HG03175 (cell line): Measurements from ENCODE around the gene PROM1.

Experiments used
- ATAC-seq: cut with Tn5 transposase; IDR thresholded peaks from one replicate; pipeline ENCODE4 v1.9.1; 2021; ENCODE audit warnings: mild to moderate bottlenecking, moderate library complexity; ENCODE audit not compliant: unreplicated experiment

PROM1 gene

DNA sequence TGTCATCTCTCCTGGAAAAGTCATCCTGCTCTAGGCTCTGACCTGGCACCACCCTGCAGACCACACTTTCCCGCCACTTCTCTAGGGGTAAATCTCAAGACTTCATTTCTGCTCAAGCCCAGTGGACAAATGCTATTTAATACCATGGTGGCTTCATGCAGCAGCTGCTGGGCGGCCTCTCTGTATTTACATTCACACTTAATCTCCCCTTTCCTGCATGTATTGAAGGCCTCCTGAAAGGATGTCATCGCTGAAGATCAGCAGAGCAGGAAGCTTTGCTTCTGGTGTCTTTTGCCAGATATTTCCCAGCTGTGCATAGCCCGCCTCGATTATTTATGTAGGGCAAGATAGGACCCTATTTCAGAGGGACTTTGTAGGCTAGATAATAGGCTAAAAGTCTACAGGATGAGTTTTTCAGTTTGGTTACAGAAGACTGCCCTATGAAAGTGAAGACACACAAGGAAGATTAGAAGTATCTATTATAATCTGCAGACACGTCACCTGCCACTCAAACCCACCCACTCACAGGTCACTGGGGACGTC, 17.2 kb downstream of the PROM1 start:
- ATAC-seq: no peak

DNA sequence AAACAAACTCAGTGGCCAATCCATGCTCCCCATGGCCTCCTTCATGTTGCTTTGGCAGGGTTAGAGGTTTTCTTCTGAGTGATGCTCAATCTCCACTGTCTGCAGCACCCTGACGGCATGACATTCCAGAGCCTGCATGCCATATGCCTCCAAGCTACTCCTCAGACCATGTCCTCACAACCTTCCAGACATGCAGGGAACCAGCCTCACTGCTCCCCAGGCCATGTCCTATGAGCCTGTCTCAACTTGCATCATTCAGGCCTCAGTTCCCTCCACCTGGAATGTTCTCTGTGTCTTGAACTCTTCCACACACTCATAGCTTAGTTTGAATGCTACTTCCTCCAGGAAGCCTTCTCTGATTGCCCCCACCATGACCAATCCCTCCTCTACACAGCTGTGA, 18.8 kb downstream of the PROM1 start:
- ATAC-seq: no peak

DNA sequence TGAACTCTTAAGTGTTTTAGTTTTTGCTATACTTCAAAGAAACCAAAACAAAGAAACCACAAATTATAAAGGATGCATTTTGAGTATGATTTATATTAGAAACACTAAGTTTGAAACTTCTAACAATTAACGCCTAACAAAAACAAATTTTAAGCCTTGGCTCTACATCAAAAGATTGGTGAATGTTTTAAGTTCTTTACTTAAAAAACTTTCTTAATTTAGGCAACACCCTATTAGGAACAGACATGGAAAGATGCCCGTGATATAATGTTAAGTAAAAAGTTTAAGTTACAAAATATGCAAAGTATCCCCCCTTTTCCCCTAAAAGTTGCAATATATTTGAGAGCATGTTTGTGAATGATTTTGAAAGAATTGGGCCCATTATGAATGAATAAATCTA, 21.2 kb downstream of the PROM1 start:
- no peak for ATAC-seq

DNA sequence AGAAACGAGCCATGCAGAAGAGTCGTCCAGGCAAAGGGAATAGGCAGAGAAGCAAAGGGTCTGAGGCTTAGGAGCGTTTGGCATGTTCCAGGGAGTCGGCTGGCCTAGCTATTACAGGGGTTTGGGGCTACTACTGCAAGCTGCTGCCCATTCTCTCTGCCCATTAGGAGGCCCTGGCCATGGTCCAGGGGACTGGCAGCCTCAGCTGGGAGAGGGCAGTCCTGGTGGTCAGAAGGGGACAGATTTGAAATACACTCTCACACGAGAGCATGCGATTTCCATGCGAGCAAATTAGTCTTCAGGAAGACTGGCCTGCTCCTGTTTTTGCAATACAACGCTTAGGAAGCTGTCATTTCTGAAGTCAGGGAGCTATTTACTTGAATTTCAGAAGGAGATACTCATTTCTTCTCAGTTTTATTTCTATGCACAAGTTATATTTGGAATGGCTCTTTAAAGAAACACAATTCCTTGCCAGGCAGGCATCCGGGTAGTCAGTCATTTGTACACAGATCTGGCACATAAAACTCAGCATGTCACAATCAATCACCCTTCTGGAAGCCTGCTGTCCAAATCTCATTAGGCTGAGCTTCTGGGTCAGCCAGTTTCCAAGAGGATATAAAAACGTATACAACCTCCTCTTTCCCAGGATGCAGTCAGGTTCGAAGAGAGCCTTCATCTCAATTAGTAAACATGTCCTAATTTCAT, 27.0 kb downstream of the PROM1 start:
- no peak for ATAC-seq

DNA sequence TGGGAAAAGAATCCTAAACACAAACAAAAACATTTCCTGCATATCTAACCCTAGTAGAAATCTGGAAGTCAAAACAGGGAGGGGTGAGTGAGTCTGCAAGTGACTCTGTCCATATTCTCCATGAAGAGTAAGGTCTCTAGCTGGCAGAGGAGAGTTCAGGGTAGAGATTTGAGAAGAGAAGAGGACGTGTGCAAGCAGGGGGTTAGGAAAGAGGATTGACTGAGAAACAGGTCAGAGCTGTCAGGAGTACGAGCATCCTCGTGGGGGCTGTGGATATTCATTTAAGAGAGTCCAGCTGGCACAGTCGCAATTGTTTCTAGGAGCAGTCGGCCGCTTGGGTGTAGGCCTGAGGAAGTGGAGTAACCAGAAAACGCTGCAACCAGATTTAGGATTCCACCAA, 27.9 kb downstream of the PROM1 start:
- no peak for ATAC-seq

DNA sequence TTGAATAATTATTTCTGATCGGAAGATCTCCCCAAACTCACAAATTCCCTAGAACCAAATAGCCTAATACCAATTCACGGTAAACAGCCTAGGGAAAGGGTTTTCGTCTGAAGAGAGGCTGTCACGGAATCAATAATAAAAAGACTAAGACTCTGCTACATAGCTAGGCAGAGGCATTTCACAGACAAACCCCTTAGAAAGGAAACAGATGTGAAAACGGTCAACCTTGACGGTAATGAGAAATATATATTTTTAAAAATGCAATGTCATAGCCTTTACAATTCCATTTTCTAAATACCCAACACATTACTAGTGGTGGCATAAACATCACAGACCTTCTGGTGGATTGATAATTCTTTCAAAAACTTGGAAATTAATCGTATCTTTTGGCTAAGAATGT, 28.4 kb downstream of the PROM1 start:
- ATAC-seq: no peak

DNA sequence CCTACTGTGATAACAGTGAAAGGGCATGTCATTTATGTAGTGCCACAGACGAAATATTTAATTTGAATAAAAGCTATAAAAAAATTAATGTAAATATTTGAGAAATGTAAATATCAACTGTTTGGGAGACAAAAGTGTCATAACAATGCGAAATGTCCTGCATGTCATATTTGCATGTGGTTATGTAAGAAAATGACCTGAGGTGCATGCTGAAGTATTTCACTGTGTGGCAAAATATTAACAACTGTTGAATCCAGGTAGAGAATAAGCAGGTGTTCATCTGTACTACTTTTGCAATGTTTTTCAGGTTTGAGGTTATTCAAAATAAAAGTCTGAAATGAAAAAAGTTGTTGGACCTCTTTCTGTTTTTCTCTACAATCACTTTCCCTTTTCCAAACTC, 30.9 kb downstream of the PROM1 start:
- no peak for ATAC-seq

DNA sequence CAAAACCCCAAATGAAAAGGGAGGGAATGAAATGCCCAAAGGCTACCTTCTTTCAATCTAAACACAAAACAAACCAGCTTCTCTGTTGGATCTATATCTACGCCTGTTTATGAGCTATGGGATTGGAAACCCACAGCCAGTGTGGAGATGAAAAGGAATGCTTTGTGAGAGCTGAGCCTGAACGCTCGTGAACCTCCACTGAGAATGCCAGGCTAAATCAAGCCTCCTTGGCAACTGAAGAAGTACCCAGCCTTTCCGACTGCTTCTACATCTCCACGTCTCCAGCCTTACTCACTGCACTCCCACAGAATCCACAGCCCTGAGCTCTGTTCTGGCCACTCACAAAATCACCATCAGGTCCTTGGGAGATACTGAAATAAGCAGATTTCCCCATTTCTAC, 31.8 kb downstream of the PROM1 start:
- ATAC-seq: no peak

DNA sequence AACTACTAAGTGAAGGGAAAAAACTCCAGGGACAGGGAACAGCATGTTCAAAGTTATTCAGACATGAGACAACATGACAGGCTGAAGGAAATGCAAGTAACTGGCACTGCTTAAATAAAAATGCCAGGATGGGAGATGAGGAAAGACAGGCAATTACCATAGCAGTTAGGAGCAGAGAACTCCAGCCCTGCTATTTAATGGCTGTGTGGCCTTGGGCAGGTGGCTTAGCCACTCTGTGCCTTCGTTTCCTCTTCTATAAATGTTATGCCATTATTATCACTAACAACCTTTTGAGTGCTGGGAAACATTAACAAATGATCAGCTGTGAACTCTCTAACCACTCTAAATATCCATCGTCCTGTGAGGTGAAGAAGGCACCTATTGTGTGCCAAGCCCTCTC, 32.7 kb downstream of the PROM1 start:
- ATAC-seq: no peak

DNA sequence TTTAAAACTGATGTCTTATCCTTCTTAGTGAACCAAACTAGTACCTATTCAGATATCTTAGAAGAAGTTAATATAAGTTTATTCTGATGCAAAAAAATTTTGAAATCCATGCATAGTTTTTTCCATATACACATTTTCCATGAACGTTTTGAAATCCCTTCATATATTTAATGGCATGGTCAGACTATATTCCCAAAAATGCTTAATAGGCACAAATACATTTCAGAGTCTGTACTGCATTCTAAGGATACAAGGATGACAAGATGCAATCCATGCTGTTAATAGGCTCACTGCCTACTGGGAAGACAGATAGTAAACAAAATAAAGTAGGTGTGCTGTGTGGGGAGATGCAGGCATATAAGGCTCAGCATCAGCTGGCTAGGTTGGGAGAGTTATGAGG, 33.2 kb downstream of the PROM1 start:
- ATAC-seq: no peak

DNA sequence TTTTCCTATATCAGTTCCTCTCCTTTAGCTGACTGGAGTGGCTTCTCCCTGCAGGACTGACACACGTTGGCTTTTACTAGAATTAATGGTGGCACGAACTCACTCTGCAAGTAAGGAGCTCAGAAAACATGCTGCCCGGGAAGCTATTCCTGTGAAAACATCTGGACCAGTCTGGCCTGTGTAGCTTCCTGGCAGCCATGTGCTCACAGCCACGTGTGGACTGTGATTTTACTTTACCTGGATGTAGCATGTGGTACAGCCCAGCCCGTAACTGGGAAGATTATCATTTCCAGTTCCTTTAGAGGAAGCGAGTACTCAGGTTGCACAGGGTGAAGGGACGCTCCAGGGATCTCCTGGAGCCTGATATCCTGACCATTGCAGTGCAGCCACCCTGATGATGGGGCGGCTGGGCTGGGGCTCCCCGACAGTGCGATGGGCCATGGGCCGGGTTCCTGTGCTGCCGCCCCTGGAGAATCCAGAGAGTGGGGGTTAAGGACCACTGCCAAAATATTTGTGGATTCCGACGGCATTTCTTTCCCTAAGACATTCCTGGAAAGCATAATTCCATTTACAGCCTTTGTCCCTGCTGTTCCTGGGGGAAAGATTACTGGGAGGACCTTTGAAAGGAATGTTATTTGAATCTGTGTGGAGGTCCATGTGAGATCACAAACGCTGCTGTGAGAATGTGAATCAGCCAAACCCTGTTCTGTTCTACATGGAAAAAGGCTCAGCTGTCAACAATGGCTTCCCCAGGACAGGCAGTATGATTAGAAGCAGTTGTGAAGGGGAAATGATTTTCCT, 35.0 kb downstream of the PROM1 start:
- no peak for ATAC-seq

DNA sequence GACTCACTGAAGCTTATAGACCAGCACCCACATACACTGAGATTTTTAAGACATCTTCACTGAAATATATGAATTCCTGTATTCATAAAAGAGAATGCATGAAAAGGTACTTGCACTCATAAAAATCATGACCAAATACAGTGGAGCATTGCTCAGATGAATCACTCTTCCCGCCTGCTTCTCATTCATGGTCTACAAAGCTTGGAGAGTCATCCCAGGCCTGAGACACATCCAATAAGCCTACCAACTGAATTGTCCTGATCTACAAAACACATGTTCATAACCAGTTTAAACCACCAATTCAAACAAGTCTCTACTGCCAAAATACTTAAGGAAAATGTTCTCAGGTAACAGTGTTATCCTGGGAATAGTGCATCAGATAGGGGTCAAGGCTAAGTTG, 38.1 kb downstream of the PROM1 start:
- ATAC-seq: no peak

DNA sequence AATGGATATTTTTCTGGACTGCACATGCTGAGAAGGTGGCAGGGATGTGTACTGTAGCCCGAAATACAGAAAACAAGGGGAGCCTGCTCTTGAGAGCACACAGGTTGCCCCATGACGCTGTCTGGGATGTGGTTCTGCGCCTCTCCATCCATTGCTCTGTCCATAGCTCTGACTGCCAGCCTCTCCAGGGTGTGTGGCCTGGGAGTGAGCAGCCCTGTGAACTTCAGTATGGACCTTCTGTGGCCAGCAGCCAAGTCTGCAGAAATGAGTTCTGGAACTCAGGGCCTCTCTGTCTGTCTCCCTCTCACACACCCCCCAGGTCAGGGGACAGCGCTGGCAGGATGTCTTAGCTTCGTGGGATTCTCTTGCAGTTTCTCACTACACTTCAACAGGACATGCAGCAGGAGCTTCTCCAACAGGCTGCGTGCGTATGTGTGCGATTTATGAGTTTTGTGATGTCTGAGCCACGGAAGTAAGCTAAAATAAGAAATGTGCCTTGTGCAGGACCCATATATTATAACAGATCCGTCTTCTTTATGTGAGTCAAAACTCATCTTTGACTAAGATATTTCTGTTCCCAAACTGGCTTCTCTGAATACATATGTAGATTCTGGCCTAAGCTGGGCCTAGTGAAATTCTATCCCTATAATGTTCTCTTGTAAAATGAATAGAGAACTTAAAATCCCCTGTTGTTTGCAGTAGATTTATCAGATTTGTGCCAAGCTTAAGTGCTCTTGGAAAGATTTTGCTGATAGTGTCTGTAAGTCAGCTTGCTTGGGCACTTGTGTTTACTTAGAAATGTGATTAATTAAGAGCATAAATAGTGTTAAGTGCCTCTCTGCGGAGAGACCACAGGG, 40.0 kb downstream of the PROM1 start:
- ATAC-seq: no peak

DNA sequence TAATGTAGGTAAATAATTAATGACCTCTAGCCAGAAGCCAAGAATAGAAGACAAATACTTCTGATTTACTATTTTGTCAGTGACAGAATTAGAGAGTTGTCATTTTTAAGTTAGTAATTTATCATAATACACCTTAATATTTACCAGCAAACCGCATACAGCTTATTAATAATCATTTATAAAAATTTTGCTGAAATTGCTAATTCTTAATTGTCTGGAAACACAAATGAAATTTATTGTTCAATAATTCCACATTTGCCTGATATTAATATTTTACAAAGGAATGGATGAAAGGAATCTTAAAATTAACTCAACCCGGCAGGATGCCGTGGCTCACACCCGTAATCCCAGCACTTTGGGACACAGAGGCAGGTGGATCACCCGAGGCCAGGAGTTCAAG, 44.7 kb downstream of the PROM1 start:
- ATAC-seq: no peak

DNA sequence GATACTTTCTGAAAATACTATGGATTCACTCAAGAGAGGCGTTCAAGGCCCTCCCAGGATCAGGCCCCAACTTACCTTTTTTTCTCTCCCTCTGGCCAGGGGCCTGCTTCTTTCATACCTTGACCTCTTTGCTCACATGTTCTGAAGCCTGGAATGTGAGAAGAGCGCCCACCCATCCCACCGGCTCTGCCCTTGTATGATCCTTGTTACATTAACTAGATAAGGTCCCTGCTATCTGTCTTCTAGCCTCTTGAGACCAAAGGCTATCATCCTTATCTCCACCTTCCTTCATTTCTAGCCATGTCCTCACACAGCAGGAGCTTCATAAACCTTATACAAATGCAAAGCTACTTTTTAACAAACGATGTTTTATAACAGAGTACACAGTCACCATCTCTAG, 45.9 kb downstream of the PROM1 start:
- no peak for ATAC-seq

DNA sequence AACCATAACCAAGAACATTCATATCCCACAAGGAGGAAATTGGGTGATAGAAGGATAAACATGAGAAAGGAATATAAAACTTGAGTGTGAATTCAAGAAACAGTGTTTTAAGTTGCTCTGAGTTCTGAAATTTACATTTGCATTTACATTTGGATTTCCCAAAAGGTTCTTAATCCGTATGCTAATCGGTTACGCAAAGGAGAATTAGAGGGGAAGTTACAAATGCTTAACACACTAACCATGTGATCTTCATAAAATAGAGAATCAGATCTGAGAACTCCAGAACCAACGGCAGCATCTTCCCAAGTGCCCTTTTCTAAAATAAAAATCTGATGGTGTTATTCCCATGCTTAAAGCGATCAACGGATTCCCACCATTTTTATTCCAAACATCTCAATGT, 48.0 kb downstream of the PROM1 start:
- ATAC-seq: no peak

DNA sequence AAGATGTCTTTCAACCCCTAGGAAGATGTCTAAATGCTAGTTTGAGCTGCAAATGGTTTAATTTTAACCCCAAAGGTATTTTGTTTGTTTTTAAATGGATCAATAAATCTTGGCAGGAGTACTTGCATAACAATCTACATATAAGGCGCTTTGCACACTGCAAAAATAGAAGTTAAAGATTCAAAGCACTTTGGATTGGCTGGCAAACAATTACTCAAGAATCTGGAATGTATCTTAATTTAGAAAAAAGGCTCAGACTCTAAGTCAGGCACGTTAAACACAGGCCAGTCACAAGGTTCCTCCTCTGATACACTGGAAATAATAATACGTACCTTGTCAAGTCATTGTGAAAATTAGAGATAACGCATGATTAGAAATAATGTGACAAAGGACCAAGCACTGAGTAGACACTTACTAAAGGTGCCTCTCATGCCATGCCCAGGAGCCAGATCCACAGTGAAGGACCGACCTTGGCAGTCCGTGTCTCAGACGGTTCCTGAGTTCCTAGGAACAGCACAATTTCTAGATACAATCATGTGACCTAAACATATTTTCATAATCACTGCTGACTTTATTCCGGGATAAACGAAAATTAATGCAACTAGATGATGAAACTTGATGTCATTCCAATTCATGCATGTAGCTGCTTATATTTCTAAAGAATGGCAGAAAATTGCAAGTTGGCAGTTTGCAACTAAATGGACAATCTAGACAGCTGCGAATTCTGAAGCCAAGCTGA, 49.6 kb downstream of the PROM1 start:
- ATAC-seq: no peak

DNA sequence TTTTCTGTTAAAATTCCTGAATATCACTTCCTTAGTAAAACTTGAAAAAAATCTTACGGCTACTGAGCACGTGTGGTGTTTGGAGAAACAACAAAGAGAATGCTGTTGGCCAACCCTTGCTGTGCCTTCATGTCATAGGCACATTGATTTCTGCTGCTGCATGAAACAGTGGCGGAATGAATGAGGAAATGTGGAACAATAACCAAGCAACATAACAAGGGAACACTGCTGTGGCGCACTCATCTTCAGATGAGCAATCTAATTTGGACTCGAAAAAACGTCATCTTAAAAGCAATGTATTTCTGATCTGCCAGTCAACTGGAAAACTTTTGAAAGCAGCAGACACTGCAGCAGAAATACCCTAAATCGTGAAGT, 51.4 kb downstream of the PROM1 start:
- ATAC-seq: no peak

DNA sequence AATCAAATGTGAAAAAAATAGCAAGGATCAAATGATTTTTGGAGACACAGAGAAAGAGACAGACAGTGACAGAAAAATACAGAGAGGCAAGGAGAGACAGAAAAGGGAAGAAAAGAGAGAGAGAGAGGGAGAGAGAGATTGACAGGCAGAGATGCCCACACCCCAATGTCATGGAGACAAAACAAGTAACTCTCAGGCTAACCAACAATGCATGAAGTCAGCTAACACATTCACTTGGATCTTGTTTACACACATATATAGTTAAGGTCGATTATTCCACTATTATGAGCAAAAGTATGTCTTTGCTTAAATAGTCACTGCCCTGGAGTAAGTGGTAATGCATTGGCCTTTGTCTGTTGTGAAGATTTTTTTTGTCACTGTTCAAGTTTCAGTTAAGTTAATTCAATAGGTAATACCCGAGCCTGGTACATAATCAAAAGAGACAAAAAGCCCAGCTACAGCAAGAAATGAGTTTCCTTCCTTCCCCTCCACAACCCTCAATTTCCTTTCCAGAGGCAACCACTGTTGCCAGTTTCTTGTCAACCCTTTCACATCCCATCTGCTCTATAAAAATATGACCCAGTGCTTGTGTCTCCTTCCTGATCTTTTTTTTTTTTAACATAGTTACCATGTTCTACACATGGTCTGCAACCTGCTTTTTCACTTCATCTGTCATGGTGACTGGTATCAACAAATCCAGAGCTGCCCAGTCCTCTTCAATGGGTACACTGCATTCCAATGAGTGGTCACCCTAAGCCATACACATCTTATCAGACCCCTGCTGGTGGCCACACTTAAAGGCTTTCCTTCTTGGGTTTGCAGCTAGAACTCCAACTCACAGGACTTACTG, 52.1 kb downstream of the PROM1 start:
- ATAC-seq: no peak

DNA sequence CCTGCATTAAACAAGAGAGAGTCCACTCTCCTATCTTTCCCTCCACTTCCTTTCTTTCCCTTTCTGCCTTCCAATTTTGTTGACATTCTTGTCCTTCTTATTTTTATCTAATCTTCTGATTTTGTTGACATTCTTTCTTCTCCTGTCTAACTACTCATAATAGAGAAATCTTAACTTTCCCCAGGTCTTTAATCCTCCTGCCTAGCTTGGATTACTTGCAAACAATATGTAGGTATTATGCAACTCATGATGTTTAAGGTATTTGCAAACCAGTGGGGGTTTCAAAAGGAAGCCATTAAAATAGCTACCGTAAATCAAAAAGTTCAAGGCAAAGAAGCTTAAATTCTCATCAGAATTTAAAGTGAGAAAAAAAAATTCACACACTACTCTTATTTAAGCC, 53.9 kb downstream of the PROM1 start:
- no peak for ATAC-seq
